Mammary epithelial cell (primary cell): ENCODE results near the gene SPATA31C1.

Experiments
- EZH2 ChIP-seq: IDR thresholded peaks from 2 replicates; pipeline ENCODE4 v1.6.1; 2012; ENCODE audit warnings: low read length, inconsistent platforms, borderline replicate concordance
- TF ChIP-seq, protein P1 (sequence below), 2 donors: IDR thresholded peaks in 1 of 2; conservative IDR thresholded peaks in 1 of 2; 2 replicates each; pipeline ENCODE4 v1.5.1; 2011 to 2012; ENCODE audit warnings: inconsistent platforms in 2 of 2, low read length in 2 of 2, mild to moderate bottlenecking in 2 of 2, control low read depth in 1 of 2, low read depth in 1 of 2; ENCODE audit not compliant: insufficient read depth in 1 of 2; ENCODE audit errors: extremely low read depth in 1 of 2

GRCh38 chr9:87890837-87891236, 26.9 kb upstream of the SPATA31C1 start:
- TF ChIP-seq, protein P1, sequence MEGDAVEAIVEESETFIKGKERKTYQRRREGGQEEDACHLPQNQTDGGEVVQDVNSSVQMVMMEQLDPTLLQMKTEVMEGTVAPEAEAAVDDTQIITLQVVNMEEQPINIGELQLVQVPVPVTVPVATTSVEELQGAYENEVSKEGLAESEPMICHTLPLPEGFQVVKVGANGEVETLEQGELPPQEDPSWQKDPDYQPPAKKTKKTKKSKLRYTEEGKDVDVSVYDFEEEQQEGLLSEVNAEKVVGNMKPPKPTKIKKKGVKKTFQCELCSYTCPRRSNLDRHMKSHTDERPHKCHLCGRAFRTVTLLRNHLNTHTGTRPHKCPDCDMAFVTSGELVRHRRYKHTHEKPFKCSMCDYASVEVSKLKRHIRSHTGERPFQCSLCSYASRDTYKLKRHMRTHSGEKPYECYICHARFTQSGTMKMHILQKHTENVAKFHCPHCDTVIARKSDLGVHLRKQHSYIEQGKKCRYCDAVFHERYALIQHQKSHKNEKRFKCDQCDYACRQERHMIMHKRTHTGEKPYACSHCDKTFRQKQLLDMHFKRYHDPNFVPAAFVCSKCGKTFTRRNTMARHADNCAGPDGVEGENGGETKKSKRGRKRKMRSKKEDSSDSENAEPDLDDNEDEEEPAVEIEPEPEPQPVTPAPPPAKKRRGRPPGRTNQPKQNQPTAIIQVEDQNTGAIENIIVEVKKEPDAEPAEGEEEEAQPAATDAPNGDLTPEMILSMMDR (conservative IDR thresholded peaks at IDR 0.05 in 1 of 2, IDR thresholded peaks at IDR 0.05 in 1 of 2; ENCODE audit: extremely low read depth in 1 of 2, insufficient read depth in 1 of 2, low read depth in 1 of 2, low read length in 2 of 2) = no peak
- TF ChIP-seq EZH2 = no peak
